ENCODE measurements around the gene RALGPS1. TPM values are rescaled to one million over a fixed set of nuclear protein-coding genes. Genes with fewer than 3 reads are reported as not detected.

Gene RALGPS1
- total and polyA plus RNA-seq, 2 experiments from 2014 or later, result 13.1 to 22.1 TPM

- no peaks in the 10 kb centered on the region for H3K36me3 ChIP-seq (replicated peaks; ENCODE audit: insufficient read depth, low read depth)
- no peaks in the 10 kb centered on the region for H3K9me3 ChIP-seq (ENCODE audit: low read depth)
- H3K79me2 ChIP-seq, result no peaks in the 10 kb centered on the region
- WGBS (ENCODE audit: low lambda C conversion rate, missing lambda C conversion rate), result 47% methylated on average over 5 of the region's 5 CpGs
- H2AFZ ChIP-seq, result no peak overlapping the region
- H3K4me3 ChIP-seq, result no peak overlapping the region
- H3K4me2 ChIP-seq, result no peak overlapping the region
- H3K9me2 ChIP-seq (replicated peaks; ENCODE audit: insufficient read depth), result no peaks in the 10 kb centered on the region
- no peaks in the 10 kb centered on the region for H3K27me3 ChIP-seq
- H3K27ac ChIP-seq, result peak overlapping the region; percentile 6
- TF ChIP-seq EZH2 (IDR thresholded peaks at IDR 0.05; ENCODE audit: borderline replicate concordance) (no peak), CTCF (IDR thresholded peaks at IDR 0.05; ENCODE audit: poor library complexity) (peak; percentile 35), EZH2phosphoT487 (IDR thresholded peaks at IDR 0.05; ENCODE audit: low read depth, severe bottlenecking, unreplicated experiment) (no peak)
- peak; percentile 82 for DNase-seq (ENCODE audit: low spot score)
- H4K20me1 ChIP-seq (ENCODE audit: insufficient read depth, poor library complexity, severe bottlenecking), result no peaks in the 10 kb centered on the region
- H3K4me1 ChIP-seq (ENCODE audit: insufficient read depth), result peaks cover 10% of the 10 kb centered on the region
These were observed 244.8 kb downstream of the RALGPS1 start for GRCh38 chr9:127159325-127159801.

GRCh38 chr9:127159949-127160610, 245.5 kb downstream of the RALGPS1 start:
- H3K9me2 ChIP-seq (replicated peaks; ENCODE audit: insufficient read depth), result no peaks in the 10 kb centered on the region
- no peak overlapping the region for H3K4me3 ChIP-seq
- WGBS (ENCODE audit: low lambda C conversion rate, missing lambda C conversion rate), result 94% methylated on average over 10 of the region's 10 CpGs
- DNase-seq (ENCODE audit: low spot score), result no peak
- H3K79me2 ChIP-seq, result no peaks in the 10 kb centered on the region
- TF ChIP-seq EZH2phosphoT487 (IDR thresholded peaks at IDR 0.05; ENCODE audit: low read depth, severe bottlenecking, unreplicated experiment) (no peak), EZH2 (IDR thresholded peaks at IDR 0.05; ENCODE audit: borderline replicate concordance) (no peak), CTCF (IDR thresholded peaks at IDR 0.05; ENCODE audit: poor library complexity) (no peak)
- no peak overlapping the region for H3K27ac ChIP-seq
- H3K36me3 ChIP-seq (replicated peaks; ENCODE audit: insufficient read depth, low read depth), result no peaks in the 10 kb centered on the region
- H3K4me1 ChIP-seq (ENCODE audit: insufficient read depth), result peaks cover 10% of the 10 kb centered on the region
- H3K9me3 ChIP-seq (ENCODE audit: low read depth), result no peaks in the 10 kb centered on the region
- H4K20me1 ChIP-seq (ENCODE audit: insufficient read depth, poor library complexity, severe bottlenecking), result no peaks in the 10 kb centered on the region
- H3K4me2 ChIP-seq, result no peak overlapping the region
- no peak overlapping the region for H2AFZ ChIP-seq
- no peaks in the 10 kb centered on the region for H3K27me3 ChIP-seq

GRCh38 chr9:127161081-127161624, 246.6 kb downstream of the RALGPS1 start:
- Histone ChIP-seq H3K9me2 (replicated peaks; ENCODE audit: insufficient read depth) (no peaks in the 10 kb centered on the region), H3K79me2 (no peaks in the 10 kb centered on the region), H2AFZ (no peak overlapping the region), H3K4me1 (ENCODE audit: insufficient read depth) (peaks cover 10% of the 10 kb centered on the region), H3K9me3 (ENCODE audit: low read depth) (no peaks in the 10 kb centered on the region), H3K27me3 (no peaks in the 10 kb centered on the region), H3K4me3 (no peak overlapping the region), H3K36me3 (replicated peaks; ENCODE audit: insufficient read depth, low read depth) (no peaks in the 10 kb centered on the region), H3K27ac (no peak overlapping the region), H4K20me1 (ENCODE audit: insufficient read depth, poor library complexity, severe bottlenecking) (no peaks in the 10 kb centered on the region), H3K4me2 (no peak overlapping the region)
- 94% methylated on average over 9 of the region's 9 CpGs for WGBS (ENCODE audit: low lambda C conversion rate, missing lambda C conversion rate)
- no peak for DNase-seq (ENCODE audit: low spot score)
- TF ChIP-seq EZH2phosphoT487 (IDR thresholded peaks at IDR 0.05; ENCODE audit: low read depth, severe bottlenecking, unreplicated experiment) (no peak), CTCF (IDR thresholded peaks at IDR 0.05; ENCODE audit: poor library complexity) (no peak), EZH2 (IDR thresholded peaks at IDR 0.05; ENCODE audit: borderline replicate concordance) (no peak)
